ENCODE results near the gene RAP1GAP2.

The RAP1GAP2 gene

DNA sequence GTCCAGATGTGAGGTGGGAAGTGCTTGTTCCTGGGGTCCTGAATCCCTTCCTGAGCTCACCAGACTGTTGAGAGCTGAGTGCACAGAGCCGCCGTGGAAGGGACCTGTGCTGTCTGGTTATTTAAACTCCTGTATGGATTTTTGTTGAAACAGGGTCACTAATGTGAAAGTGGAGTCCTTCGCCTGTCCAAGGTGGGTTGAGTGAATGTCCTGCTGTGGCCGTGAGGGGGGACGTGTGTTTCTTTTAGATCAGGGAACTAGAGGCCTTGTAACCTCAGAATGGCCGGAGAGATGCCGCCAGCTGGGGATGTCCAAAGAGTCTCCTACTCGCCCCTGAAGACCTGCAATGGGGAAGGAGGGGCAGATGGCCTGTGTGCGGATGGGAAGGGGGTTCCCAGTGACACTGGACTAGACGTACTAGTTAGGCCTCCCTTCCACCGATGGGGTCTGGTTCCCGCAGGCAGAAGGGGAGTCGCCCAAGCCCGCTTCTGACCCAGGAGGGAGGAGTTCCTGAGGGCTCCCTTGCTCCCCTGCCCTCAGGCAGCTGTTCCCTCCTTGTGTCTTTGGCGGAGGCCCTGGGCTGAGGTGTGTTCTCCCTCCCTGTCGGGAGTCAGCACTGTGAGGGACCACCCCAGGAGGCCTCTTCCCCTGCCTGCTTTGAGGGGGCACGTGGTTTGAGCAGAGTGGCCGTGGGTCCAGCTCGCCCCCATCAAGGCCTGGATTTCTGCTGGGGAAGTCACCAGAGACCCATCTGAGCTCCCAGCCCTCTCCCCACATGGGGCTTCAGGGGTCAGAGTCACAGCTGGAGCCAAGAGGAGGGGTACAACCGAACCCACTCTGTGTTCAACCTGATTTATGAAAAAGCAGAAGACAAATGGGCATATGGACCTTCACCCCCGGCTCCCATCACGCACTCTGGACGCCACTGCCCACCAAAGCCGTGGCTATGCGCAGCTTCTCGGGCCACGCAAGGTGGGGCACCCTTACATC lies 236.3 kb downstream of the RAP1GAP2 start:
- TF ChIP-seq CTCF (conservative IDR thresholded peaks at IDR 0.05; ENCODE audit: low read depth, low read length) = no peak
- DNase-seq (ENCODE audit: low read depth) = no peak
- no peak overlapping the region for H3K4me3 ChIP-seq (ENCODE audit: low read depth, low read length)

DNA sequence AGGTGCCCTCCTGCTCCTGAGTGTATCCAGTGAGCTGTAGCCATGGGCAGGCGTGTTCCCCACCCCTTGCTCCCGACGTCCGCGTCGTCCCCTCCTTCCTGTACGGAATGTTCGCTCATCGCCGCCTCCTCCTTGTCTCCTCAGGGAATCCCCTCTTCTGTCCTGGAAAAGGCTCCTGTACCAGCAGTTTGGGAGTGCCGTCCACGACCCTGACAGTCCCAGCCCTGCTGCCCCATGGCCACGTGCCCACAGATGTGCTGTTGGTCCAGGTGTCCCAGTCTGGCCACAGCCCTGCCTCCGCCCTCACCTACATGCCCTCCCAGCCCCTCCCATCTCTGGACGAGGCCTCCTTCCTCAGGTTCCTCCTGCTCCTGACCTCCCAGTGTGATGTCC lies 237.0 kb downstream of the RAP1GAP2 start:
- TF ChIP-seq CTCF (conservative IDR thresholded peaks at IDR 0.05; ENCODE audit: low read depth, low read length) = no peak
- no peak for DNase-seq (ENCODE audit: low read depth)
- H3K4me3 ChIP-seq (ENCODE audit: low read depth, low read length) = no peak overlapping the region

DNA sequence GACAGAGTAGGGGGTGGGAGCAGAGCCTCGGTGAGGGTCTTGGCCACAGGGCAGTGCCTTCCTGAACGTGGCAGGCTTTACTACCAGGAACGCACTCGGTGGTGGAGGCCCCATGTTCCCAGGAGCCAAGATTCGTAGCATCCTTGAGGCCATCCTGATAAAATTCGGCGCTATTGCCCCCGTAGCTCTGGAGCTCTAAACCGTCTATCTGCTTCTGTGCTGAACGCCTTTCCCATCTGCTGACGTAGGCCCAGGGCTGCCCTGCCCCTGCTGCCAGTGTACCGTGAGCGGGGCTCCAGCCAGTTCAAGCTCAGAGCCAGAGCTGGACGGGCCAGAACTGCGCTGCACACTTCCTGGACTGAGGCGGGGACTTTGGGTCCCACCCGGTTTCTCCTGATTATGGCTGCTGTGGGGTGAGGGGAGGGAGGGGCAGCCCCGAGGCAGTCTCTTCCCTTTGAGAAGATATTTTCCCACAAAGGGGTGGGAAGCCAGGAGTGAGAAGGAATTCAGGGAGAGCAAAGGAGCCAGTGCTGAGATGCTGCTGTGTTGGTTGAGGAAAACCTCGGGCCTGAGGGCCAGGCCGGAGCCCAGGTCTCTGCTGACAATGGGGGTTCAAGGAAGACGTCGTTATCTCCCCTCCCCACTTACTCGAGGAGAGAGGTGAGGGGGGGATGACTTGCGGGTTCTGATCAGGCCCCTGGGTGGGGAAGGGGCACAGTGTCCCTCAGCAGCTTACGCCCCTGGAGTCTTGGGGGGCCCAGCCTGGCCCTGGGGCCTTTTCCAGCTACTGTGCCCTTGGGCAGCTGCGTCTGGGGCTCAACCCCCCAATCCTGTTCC lies 237.7 kb downstream of the RAP1GAP2 start:
- no peak for TF ChIP-seq CTCF (conservative IDR thresholded peaks at IDR 0.05; ENCODE audit: low read depth, low read length)
- no peak for DNase-seq (ENCODE audit: low read depth)
- H3K4me3 ChIP-seq (ENCODE audit: low read depth, low read length) = no peak overlapping the region

- H3K4me3 ChIP-seq (ENCODE audit: low read depth, low read length) = no peak overlapping the region
- no peak for TF ChIP-seq CTCF (conservative IDR thresholded peaks at IDR 0.05; ENCODE audit: low read depth, low read length)
- DNase-seq (ENCODE audit: low read depth) = no peak
Observed at GRCh38 chr17:3034578-3034920, 238.3 kb downstream of the RAP1GAP2 start.

- no peak for TF ChIP-seq CTCF (conservative IDR thresholded peaks at IDR 0.05; ENCODE audit: low read depth, low read length)
- no peak for DNase-seq (ENCODE audit: low read depth)
- no peak overlapping the region for H3K4me3 ChIP-seq (ENCODE audit: low read depth, low read length)
Observed at GRCh38 chr17:3035256-3035967, 239.2 kb downstream of the RAP1GAP2 start.

DNA sequence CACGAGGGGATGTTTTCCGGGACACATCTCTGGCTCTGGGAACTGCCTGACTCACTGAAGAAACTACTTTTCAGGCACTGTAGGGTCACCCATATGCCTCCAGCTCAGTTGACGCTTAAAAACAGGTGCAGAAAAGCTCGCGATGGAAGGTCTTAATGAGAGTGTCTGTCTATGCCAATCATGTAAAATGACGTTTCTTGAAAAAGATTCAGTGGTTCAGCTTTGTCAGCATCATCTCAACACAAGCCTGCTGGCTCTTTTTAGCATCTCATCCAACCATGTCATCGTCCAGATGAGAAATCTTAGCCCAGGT lies 239.7 kb downstream of the RAP1GAP2 start:
- H3K4me3 ChIP-seq (ENCODE audit: low read depth, low read length) = no peak overlapping the region
- no peak for DNase-seq (ENCODE audit: low read depth)
- no peak for TF ChIP-seq CTCF (conservative IDR thresholded peaks at IDR 0.05; ENCODE audit: low read depth, low read length)

Data from choroid plexus epithelial cell (primary cell).